G401 (cell line): ENCODE measurements around the gene ANKRD49. TPM values are rescaled to one million over a fixed set of nuclear protein-coding genes. Genes with fewer than 3 reads are reported as not detected.

Experiments used
- DNase-seq: peaks from one replicate; pipeline ENCODE4 v3.0.0-alpha.2; 2015; ENCODE audit warnings: low spot score
- in situ Hi-C: cut with HindIII; loops from 2 replicates; pipeline ENCODE4 v1.10.0; 2016; ENCODE audit warnings: low sequenced_read_pairs, mixed read lengths
- total RNA-seq: library from RNA; depleted of rRNA; stranded (reverse); fragments of >200 nt; shearing (Covaris generic); gene quantifications from 2 replicates; pipeline ENCODE4 v1.2.3, GENCODE V29; 2014; rRNA removed

Gene ANKRD49
- total RNA-seq, 1 experiment from 2014 or later, result 13.2 TPM

GRCh38 chr11:94537031-94537600 is 43.3 kb downstream of the ANKRD49 start:
- in situ Hi-C loops, result no loop called here
- DNase-seq, result no peak

- in situ Hi-C loops, result no loop called here
- no peak for DNase-seq
These were observed 45.6 kb downstream of the ANKRD49 start for GRCh38 chr11:94539420-94539819.

- DNase-seq, result peak; percentile 78
- in situ Hi-C loops, result no loop called here
These were observed 50.2 kb downstream of the ANKRD49 start, which contains the start of gene FUT4 for GRCh38 chr11:94543695-94544645. Gene FUT4 (plus strand): TSS chr11:94543921. CDS start chr11:94544134, 213 bp downstream.

DNA sequence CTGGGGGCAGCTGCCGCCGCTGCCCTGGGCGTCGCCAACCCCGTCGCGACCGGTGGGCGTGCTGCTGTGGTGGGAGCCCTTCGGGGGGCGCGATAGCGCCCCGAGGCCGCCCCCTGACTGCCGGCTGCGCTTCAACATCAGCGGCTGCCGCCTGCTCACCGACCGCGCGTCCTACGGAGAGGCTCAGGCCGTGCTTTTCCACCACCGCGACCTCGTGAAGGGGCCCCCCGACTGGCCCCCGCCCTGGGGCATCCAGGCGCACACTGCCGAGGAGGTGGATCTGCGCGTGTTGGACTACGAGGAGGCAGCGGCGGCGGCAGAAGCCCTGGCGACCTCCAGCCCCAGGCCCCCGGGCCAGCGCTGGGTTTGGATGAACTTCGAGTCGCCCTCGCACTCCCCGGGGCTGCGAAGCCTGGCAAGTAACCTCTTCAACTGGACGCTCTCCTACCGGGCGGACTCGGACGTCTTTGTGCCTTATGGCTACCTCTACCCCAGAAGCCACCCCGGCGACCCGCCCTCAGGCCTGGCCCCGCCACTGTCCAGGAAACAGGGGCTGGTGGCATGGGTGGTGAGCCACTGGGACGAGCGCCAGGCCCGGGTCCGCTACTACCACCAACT is 51.0 kb downstream of the ANKRD49 start:
- in situ Hi-C loops, result no loop called here
- peak; percentile 13 for DNase-seq

DNA sequence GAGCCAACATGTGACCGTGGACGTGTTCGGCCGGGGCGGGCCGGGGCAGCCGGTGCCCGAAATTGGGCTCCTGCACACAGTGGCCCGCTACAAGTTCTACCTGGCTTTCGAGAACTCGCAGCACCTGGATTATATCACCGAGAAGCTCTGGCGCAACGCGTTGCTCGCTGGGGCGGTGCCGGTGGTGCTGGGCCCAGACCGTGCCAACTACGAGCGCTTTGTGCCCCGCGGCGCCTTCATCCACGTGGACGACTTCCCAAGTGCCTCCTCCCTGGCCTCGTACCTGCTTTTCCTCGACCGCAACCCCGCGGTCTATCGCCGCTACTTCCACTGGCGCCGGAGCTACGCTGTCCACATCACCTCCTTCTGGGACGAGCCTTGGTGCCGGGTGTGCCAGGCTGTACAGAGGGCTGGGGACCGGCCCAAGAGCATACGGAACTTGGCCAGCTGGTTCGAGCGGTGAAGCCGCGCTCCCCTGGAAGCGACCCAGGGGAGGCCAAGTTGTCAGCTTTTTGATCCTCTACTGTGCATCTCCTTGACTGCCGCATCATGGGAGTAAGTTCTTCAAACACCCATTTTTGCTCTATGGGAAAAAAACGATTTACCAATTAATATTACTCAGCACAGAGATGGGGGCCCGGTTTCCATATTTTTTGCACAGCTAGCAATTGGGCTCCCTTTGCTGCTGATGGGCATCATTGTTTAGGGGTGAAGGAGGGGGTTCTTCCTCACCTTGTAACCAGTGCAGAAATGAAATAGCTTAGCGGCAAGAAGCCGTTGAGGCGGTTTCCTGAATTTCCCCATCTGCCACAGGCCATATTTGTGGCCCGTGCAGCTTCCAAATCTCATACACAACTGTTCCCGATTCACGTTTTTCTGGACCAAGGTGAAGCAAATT is 51.7 kb downstream of the ANKRD49 start:
- peak; percentile 22 for DNase-seq
- in situ Hi-C loops, result no loop called here

DNA sequence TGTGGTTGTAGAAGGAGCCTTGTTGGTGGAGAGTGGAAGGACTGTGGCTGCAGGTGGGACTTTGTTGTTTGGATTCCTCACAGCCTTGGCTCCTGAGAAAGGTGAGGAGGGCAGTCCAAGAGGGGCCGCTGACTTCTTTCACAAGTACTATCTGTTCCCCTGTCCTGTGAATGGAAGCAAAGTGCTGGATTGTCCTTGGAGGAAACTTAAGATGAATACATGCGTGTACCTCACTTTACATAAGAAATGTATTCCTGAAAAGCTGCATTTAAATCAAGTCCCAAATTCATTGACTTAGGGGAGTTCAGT is 52.3 kb downstream of the ANKRD49 start:
- in situ Hi-C loops, result no loop called here
- peak; percentile 52 for DNase-seq

DNA sequence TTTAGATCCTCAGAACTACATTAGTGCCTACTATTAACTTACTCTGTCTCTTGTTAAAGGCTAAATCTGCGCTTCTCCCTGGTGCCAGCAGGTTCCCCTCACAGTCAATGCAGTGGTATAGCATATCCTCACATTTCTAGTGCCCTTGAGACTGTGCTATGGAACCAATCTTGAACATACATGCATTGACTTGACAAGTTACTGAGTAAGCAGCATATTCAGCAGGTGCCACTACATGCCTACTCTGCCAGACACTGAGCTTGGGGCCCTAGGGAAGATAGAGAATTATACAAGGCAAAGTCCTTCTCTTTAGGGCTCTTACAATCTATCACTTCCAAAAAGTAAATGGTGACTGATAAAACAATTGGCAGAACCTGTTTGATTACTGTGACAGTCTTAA is 53.1 kb downstream of the ANKRD49 start:
- in situ Hi-C loops, result no loop called here

DNA sequence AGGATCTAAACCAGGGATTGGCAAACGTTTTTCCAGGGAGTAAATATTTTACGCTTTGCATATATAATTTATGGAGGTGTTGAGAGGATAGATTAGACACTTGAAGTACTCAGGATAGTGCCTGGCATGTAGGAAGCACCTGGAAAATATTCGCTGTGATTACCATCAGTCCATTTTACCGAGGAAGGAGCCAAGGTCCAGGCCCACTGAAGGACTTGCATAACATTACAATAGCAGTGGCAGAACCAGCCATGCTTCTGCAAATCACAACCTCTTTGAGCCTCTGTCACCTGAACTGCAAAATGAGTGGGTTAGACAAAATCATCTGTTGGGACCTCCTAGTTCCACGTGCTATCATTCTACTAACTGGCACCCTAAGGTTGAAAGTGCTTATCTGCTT is 55.4 kb downstream of the ANKRD49 start:
- in situ Hi-C loops, result no loop called here
- peak; percentile 46 for DNase-seq

More for the DNA sequence above, 53.1 kb downstream of the ANKRD49 start:
- DNase-seq, result peak; percentile 52

Other genes with a start within 250 kb of the ANKRD49 start
- gene IZUMO1R, start 189.4 kb upstream of the ANKRD49 start, total RNA-seq, result not detected in 2 replicates
- not detected in 2 replicates for gene GPR83, start 92.6 kb upstream of the ANKRD49 start, total RNA-seq
- 13.8 and 17.0 TPM in 2 replicates for gene MRE11, start 140 bp upstream of the ANKRD49 start, total RNA-seq
- gene C11orf97, start 18.5 kb downstream of the ANKRD49 start, total RNA-seq, result not detected in 2 replicates
- gene FUT4, start 49.9 kb downstream of the ANKRD49 start, total RNA-seq, result not detected in 2 replicates
- gene PIWIL4, start 73.4 kb downstream of the ANKRD49 start, total RNA-seq, result not detected in 2 replicates